GM12878 (cell line): ENCODE results near the gene IGFBP2. TPM values are rescaled to one million over a fixed set of nuclear protein-coding genes. Genes with fewer than 3 reads are reported as not detected.

Experiments
- ATAC-seq: fragments of 200-7000 bp; cut with Tn5 transposase; 3 replicates; pipeline ENCODE4 v1.9.1; 2020; ENCODE audit warnings: mild to moderate bottlenecking, moderate library complexity
- BruUV-seq: library from RNA; stranded (reverse); fragments of 400-500 nt; replicated peaks from 2 replicates; lab custom pipeline; 2021; lab: Mats Ljungman, UMichigan
- CTCF ChIA-PET: fragments of 300-600 bp; sonication (Branson Sonifier 250); formaldehyde crosslinking; extraction: SDS; loops from one replicate; lab custom pipeline; 2021; ENCODE audit warnings: inconsistent platforms; lab: Yijun Ruan, JAX
- POLR2A ChIA-PET: fragments of 350-600 bp; formaldehyde crosslinking; extraction: SDS; loops from one replicate; lab custom pipeline; 2021; ENCODE audit warnings: inconsistent platforms; lab: Charles Lee
- RAD21 ChIA-PET: fragments of 300-600 bp; sonication (Branson Sonifier 250); formaldehyde crosslinking; loops from one replicate; lab custom pipeline; 2023; ENCODE audit warnings: antibody characterized with exemption; ENCODE audit not compliant: unreplicated experiment; lab: Charles Lee
- SMC1A ChIA-PET: fragments of 300-600 bp; sonication (Branson Sonifier 250); formaldehyde crosslinking; loops from one replicate; lab custom pipeline; 2023; ENCODE audit not compliant: unreplicated experiment, uncharacterized antibody; lab: Charles Lee
- DNase-seq: peaks from one replicate; pipeline ENCODE4 v3.0.0-alpha.2; 2011; ENCODE audit warnings: low read depth, low spot score
- FAIRE-seq: peaks from 3 replicates; lab custom pipeline; 2011; peaks lifted over from hg19 to GRCh38; lab: Jason Lieb, UNC
- H2AFZ ChIP-seq: 2 replicates; pipeline ENCODE4 v1.6.0; 2011; ENCODE audit warnings: low read depth, low read length, control low read depth; ENCODE audit not compliant: control insufficient read depth
- H3K27ac ChIP-seq: 2 replicates; pipeline ENCODE4 v1.5.1; 2011; ENCODE audit warnings: control low read depth; ENCODE audit not compliant: control insufficient read depth, insufficient read depth
- H3K27me3 ChIP-seq, 2 experiments: replicated peaks in 1 of 2; 2 replicates each; pipeline versions ENCODE4 v1.6.0 to v1.6.1; 2011; ENCODE audit warnings: low read length in 1 of 2; ENCODE audit not compliant: control insufficient read depth in 2 of 2, insufficient read depth in 2 of 2
- H3K36me3 ChIP-seq, 2 experiments: 2 replicates each; pipeline ENCODE4 v1.5.1; 2011; ENCODE audit warnings: low read length in 1 of 2; ENCODE audit not compliant: control insufficient read depth in 2 of 2, insufficient read depth in 2 of 2
- H3K4me1 ChIP-seq: 2 replicates; pipeline ENCODE4 v1.6.1; 2011; ENCODE audit warnings: mild to moderate bottlenecking, low read length, moderate library complexity, mixed read lengths; ENCODE audit not compliant: control insufficient read depth, insufficient read depth
- H3K4me2 ChIP-seq: 2 replicates; pipeline ENCODE4 v1.6.0; 2011; ENCODE audit warnings: control low read depth; ENCODE audit not compliant: control insufficient read depth, insufficient read depth
- H3K4me3 ChIP-seq: fragments of 200-600 bp; sonication (generic); 2 replicates; pipeline ENCODE4 v1.5.1; 2016
- H3K79me2 ChIP-seq: 2 replicates; pipeline ENCODE4 v1.6.0; 2011; ENCODE audit warnings: low read length; ENCODE audit not compliant: control insufficient read depth, insufficient read depth
- H3K9ac ChIP-seq: 2 replicates; pipeline ENCODE4 v1.8.0; 2011; ENCODE audit warnings: low read length, control low read depth, mixed read lengths; ENCODE audit not compliant: control insufficient read depth, insufficient read depth
- H3K9me3 ChIP-seq: replicated peaks from 3 replicates; pipeline ENCODE4 v1.5.1; 2011; ENCODE audit warnings: mild to moderate bottlenecking, low read length; ENCODE audit not compliant: control insufficient read depth, insufficient read depth
- H4K20me1 ChIP-seq: 2 replicates; pipeline ENCODE4 v1.6.0; 2011; ENCODE audit not compliant: control insufficient read depth, insufficient read depth
- BRCA1 ChIP-seq: IDR thresholded peaks from 2 replicates; pipeline ENCODE4 v1.6.1; 2011; ENCODE audit warnings: low read depth, low read length, improper control_type of control experiment
- CHD4 ChIP-seq: fragments of 200-600 bp; sonication (generic); IDR thresholded peaks from 2 replicates; pipeline ENCODE4 v1.6.1; 2016; ENCODE audit warnings: mild to moderate bottlenecking
- HDAC6 ChIP-seq: fragments of 200-600 bp; sonication (generic); IDR thresholded peaks from one replicate; pipeline ENCODE4 v1.8.0; 2017; ENCODE audit warnings: antibody characterized with exemption; ENCODE audit not compliant: unreplicated experiment
- KLF5 ChIP-seq: fragments of 450-650 bp; IDR thresholded peaks from 2 replicates; pipeline ENCODE4 v1.6.1; 2014; ENCODE audit warnings: mild to moderate bottlenecking; ENCODE audit not compliant: partially characterized antibody
- MTA3 ChIP-seq: IDR thresholded peaks from 2 replicates; pipeline ENCODE4 v1.6.1; 2012; ENCODE audit warnings: low read length, inconsistent platforms, borderline replicate concordance
- MXI1 ChIP-seq: fragments of 150-350 bp; IDR thresholded peaks from 2 replicates; pipeline ENCODE4 v1.6.1; 2011; ENCODE audit warnings: low read depth, mild to moderate bottlenecking, inconsistent platforms, low read length, improper control_type of control experiment
- NR2C2 ChIP-seq: IDR thresholded peaks from 2 replicates; pipeline ENCODE4 v1.6.1; 2011; ENCODE audit warnings: borderline replicate concordance, low read depth; ENCODE audit not compliant: control insufficient read depth, insufficient read length
- PAX5 ChIP-seq: IDR thresholded peaks from 2 replicates; pipeline ENCODE4 v1.6.1; 2011; ENCODE audit warnings: low read depth, low read length, borderline replicate concordance
- PBX3 ChIP-seq: IDR thresholded peaks from 2 replicates; pipeline ENCODE4 v1.6.1; 2011; ENCODE audit warnings: mild to moderate bottlenecking, low read depth, low read length, moderate library complexity; ENCODE audit not compliant: insufficient replicate concordance
- RAD21 ChIP-seq: IDR thresholded peaks from 2 replicates; pipeline ENCODE4 v1.6.1; 2011; ENCODE audit warnings: mild to moderate bottlenecking, low read depth, low read length, moderate library complexity; ENCODE audit not compliant: insufficient read depth
- RCOR1 ChIP-seq: conservative IDR thresholded peaks from 2 replicates; pipeline ENCODE4 v1.6.1; 2012; ENCODE audit warnings: low read depth, low read length, improper control_type of control experiment
- SMAD1 ChIP-seq: fragments of 450-650 bp; IDR thresholded peaks from 2 replicates; pipeline ENCODE4 v1.6.1; 2018; ENCODE audit warnings: mild to moderate bottlenecking, low read depth; ENCODE audit not compliant: partially characterized antibody
- WRNIP1 ChIP-seq: IDR thresholded peaks from 2 replicates; pipeline ENCODE4 v1.6.1; 2011; ENCODE audit warnings: low read depth, low read length, improper control_type of control experiment, borderline replicate concordance
- ZBED1 ChIP-seq: IDR thresholded peaks from 2 replicates; pipeline ENCODE4 v1.6.1; 2016; ENCODE audit warnings: borderline replicate concordance
- ZNF384 ChIP-seq: IDR thresholded peaks from 2 replicates; pipeline ENCODE4 v1.6.1; 2012; ENCODE audit warnings: low read depth, mild to moderate bottlenecking, low read length, improper control_type of control experiment, borderline replicate concordance
- WGBS: methylation state at CpG from one replicate; pipeline ENCODE4 v1.1.6; 2016; ENCODE audit warnings: low lambda C conversion rate; ENCODE audit not compliant: insufficient replicate concordance, insufficient coverage; ENCODE audit errors: missing lambda C conversion rate; 5-methylcytosine and 5-hydroxymethylcytosine counted together
- in situ Hi-C: fragments of 300-500 bp; cut with MboI; formaldehyde crosslinking; loops from 9 replicates; pipeline ENCODE4 v1.14.3; 2018; ENCODE audit warnings: mixed read lengths
- intact Hi-C: fragments of 100-400 bp; cut with micrococcal nuclease; formaldehyde crosslinking; loops from one replicate; pipeline ENCODE4 v1.14.2; 2022; ENCODE audit not compliant: unreplicated experiment
- polyA plus RNA-seq, 11 experiments: library from polyadenylated mRNA; depleted of rRNA in 4 of 11; unstranded in 6 of 11; stranded (reverse) in 5 of 11; fragments of >200 nt; fragmentation: Nextera tagmentation in 4 of 11; fragmentation: Illumina TruSeq in 1 of 11; extraction: Ambion mirVana in 4 of 11; extraction: Trizol in 1 of 11; gene quantifications; 1 replicate in 1 of 11; 2 replicates in 10 of 11; pipeline versions ENCODE4 v1.2.1 to v1.2.3, GENCODE V29; 2011 to 2016; ENCODE audit warnings: inconsistent platforms in 2 of 11, missing spikeins in 2 of 11, low read depth in 1 of 11
- total RNA-seq, 4 experiments: library from RNA; depleted of rRNA in 3 of 4; stranded (reverse); fragments of >200 nt in 3 of 4; fragmentation: Illumina TruSeq in 1 of 4; extraction: Trizol in 1 of 4; gene quantifications; 2 replicates each; pipeline versions ENCODE4 v1.2.1 to v1.2.3, GENCODE V29; 2013 to 2021
- TF ChIP-seq, protein P1 (sequence below): IDR thresholded peaks from 2 replicates; pipeline ENCODE4 v1.6.1; 2011; ENCODE audit warnings: borderline replicate concordance, low read depth, mild to moderate bottlenecking, moderate library complexity, low read length; ENCODE audit not compliant: insufficient read depth, poor library complexity, severe bottlenecking
- TF ChIP-seq, protein P2 (sequence below): fragments of 450-650 bp; IDR thresholded peaks from 2 replicates; pipeline ENCODE4 v1.6.1; 2017; ENCODE audit warnings: borderline replicate concordance
- TF ChIP-seq, protein P3 (sequence below): IDR thresholded peaks from 2 replicates; pipeline ENCODE4 v1.6.1; 2012; ENCODE audit warnings: low read depth, low read length, improper control_type of control experiment

The IGFBP2 gene
- total and polyA plus RNA-seq, 10 of the 15 experiments (the other 5 are each of a cell fraction or from before 2014, with no cell fraction given), result 0.11 to 1.5 (median 0.38) TPM; not detected in 5

DNA sequence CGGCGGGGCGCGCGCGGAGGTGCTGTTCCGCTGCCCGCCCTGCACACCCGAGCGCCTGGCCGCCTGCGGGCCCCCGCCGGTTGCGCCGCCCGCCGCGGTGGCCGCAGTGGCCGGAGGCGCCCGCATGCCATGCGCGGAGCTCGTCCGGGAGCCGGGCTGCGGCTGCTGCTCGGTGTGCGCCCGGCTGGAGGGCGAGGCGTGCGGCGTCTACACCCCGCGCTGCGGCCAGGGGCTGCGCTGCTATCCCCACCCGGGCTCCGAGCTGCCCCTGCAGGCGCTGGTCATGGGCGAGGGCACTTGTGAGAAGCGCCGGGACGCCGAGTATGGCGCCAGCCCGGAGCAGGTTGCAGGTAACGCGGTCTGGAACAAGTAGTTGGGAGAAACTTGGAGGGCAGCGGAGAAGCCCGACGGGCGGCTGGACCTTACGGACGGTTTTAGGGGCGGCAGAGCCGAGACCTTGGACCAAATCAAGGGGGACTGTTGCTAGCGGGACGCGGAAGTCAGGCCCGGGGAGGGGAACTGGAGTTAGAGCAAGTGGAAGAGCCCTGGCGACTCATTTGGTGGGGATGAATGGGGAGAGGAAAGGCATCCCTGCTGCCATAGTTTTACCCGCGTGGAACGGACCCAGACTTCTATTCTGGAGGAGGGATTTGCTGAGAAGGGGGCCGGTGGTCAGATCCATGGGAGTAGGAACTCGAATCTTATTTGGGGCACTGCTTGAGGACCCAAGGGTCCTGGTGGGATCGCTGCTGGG, 573 bp downstream of the IGFBP2 start:
- no peak for TF ChIP-seq BRCA1
- no peak for TF ChIP-seq SMAD1
- TF ChIP-seq, protein P1, sequence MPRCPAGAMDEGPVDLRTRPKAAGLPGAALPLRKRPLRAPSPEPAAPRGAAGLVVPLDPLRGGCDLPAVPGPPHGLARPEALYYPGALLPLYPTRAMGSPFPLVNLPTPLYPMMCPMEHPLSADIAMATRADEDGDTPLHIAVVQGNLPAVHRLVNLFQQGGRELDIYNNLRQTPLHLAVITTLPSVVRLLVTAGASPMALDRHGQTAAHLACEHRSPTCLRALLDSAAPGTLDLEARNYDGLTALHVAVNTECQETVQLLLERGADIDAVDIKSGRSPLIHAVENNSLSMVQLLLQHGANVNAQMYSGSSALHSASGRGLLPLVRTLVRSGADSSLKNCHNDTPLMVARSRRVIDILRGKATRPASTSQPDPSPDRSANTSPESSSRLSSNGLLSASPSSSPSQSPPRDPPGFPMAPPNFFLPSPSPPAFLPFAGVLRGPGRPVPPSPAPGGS, result no peak
- TF ChIP-seq ZNF384, result no peak
- no peak for TF ChIP-seq HDAC6
- no peak for TF ChIP-seq RAD21
- no peak for TF ChIP-seq PBX3
- no peak for TF ChIP-seq NR2C2
- TF ChIP-seq PAX5, result no peak
- TF ChIP-seq ZBED1, result no peak
- TF ChIP-seq KLF5, result no peak
- no peak for TF ChIP-seq CHD4
- TF ChIP-seq, protein P2, sequence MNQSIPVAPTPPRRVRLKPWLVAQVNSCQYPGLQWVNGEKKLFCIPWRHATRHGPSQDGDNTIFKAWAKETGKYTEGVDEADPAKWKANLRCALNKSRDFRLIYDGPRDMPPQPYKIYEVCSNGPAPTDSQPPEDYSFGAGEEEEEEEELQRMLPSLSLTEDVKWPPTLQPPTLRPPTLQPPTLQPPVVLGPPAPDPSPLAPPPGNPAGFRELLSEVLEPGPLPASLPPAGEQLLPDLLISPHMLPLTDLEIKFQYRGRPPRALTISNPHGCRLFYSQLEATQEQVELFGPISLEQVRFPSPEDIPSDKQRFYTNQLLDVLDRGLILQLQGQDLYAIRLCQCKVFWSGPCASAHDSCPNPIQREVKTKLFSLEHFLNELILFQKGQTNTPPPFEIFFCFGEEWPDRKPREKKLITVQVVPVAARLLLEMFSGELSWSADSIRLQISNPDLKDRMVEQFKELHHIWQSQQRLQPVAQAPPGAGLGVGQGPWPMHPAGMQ, result no peak
- no peak for TF ChIP-seq WRNIP1
- no peak for TF ChIP-seq RCOR1
- no peak for TF ChIP-seq MTA3
- no peak for TF ChIP-seq MXI1
- TF ChIP-seq, protein P3, sequence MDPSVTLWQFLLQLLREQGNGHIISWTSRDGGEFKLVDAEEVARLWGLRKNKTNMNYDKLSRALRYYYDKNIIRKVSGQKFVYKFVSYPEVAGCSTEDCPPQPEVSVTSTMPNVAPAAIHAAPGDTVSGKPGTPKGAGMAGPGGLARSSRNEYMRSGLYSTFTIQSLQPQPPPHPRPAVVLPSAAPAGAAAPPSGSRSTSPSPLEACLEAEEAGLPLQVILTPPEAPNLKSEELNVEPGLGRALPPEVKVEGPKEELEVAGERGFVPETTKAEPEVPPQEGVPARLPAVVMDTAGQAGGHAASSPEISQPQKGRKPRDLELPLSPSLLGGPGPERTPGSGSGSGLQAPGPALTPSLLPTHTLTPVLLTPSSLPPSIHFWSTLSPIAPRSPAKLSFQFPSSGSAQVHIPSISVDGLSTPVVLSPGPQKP, result no peak
- no peaks in the 10 kb centered on the region for H3K9me3 ChIP-seq
- DNase-seq (no peak), FAIRE-seq (no peak), ATAC-seq (no peak)
- no peak overlapping the region for H3K27ac ChIP-seq
- no peak overlapping the region; the same call in 1 of the 2 replicates for H2AFZ ChIP-seq
- no TSS peak for BruUV-seq
- RAD21 ChIA-PET, result no interaction called here
- H3K27me3 ChIP-seq, result peaks cover 11 to 18% of the 10 kb centered on the region in 2 experiments
- in situ Hi-C loops, result no loop called here
- 6% methylated on average over 26 of the region's 71 CpGs for WGBS
- H3K4me3 ChIP-seq, result no peak overlapping the region
- intact Hi-C loops, result no loop called here
- H3K36me3 ChIP-seq, result no peaks in the 10 kb centered on the region
- POLR2A ChIA-PET, result interaction anchor here (1.0 kb wide), 1 partner anchor 17 kb away, joined by 4 read pairs; no protein-coding TSS in a partner anchor
- H3K4me2 ChIP-seq, result no peak overlapping the region
- H3K4me1 ChIP-seq, result no peaks in the 10 kb centered on the region
- no peaks in the 10 kb centered on the region for H3K79me2 ChIP-seq
- no peaks in the 10 kb centered on the region for H4K20me1 ChIP-seq
- H3K9ac ChIP-seq, result no peak overlapping the region
- SMC1A ChIA-PET, result no interaction called here
- CTCF ChIA-PET, result no interaction called here
